ENCODE measurements around the gene ERP44.

ERP44 gene

DNA sequence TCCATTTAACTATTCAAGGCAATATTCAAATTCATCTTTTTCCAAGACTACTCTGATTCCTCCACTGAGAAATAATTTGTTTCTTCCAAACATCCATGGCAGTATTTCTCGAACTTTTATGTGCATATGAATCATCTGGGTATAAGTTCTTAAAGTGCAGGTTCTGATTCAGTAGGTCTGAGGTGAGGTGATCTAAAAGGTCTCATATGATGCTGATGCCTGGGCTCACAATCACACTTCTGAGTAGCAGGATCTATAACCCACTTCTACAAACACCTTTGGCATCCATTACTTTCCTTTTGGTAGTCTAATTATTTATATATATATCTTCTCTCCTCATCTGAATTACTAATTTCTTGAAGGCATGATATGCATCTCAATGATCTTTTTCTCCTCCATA is 7.2 kb downstream of the ERP44 start:
- Histone ChIP-seq H3K4me2 (ENCODE audit: low read depth, low read length, poor library complexity, severe bottlenecking) (peak overlapping the region; percentile 91), H3K9me2 (replicated peaks; ENCODE audit: insufficient read depth, low read length) (no peaks in the 10 kb centered on the region), H3K36me3 (ENCODE audit: low read length) (no peaks in the 10 kb centered on the region), H3K4me3 (ENCODE audit: insufficient read depth, low read length, poor library complexity, severe bottlenecking) (no peak overlapping the region), H2AFZ (ENCODE audit: low read depth, low read length, severe bottlenecking) (no peak overlapping the region), H3K9me3 (ENCODE audit: insufficient read depth, low read length) (no peaks in the 10 kb centered on the region), H4K20me1 (ENCODE audit: low read depth, low read length) (0 out of 2 replicates have a peak, but pooled peaks cover 2% of the 10 kb centered on the region), H3F3A (ENCODE audit: insufficient read depth) (peaks cover 50% of the 10 kb centered on the region), H3K27me3 (ENCODE audit: low read length) (no peaks in the 10 kb centered on the region), H3K9ac (ENCODE audit: low read length) (0 out of 2 replicates have a peak overlapping the region, but pooled peaks have one; percentile 32), H3K79me2 (ENCODE audit: insufficient read depth, low read length) (peaks cover 100% of the 10 kb centered on the region), H3K27ac (ENCODE audit: low read depth, low read length) (peak overlapping the region; percentile 79; the same call in 1 of the 2 replicates)
- TF ChIP-seq EZH2phosphoT487 (conservative IDR thresholded peaks at IDR 0.05; ENCODE audit: low read length): no peak
- no peak for TF ChIP-seq CTCF (IDR thresholded peaks at IDR 0.05; ENCODE audit: insufficient read depth, low read length, poor library complexity, severe bottlenecking)

DNA sequence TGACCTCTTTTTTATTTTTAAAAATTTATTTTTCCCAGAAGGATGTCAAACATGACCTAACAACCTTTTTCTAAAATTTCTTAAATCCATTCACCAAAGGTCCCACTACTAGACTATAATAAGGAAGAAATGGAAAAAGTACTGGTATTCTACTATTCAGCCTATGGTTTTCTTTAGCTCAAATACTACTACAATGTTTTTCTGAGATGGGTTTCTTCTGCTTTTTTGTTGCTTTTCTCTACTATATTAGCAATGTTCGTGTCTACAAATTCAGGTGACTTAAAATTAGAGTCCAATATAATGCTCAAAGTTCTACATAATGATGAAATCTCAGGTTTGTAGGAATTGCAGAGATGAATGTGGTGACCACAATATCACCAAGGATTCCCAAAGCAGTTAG is 7.9 kb downstream of the ERP44 start:
- TF ChIP-seq CTCF (IDR thresholded peaks at IDR 0.05; ENCODE audit: insufficient read depth, low read length, poor library complexity, severe bottlenecking): no peak
- no peak for TF ChIP-seq EZH2phosphoT487 (conservative IDR thresholded peaks at IDR 0.05; ENCODE audit: low read length)
- H4K20me1 ChIP-seq (ENCODE audit: low read depth, low read length): no peaks in the 10 kb centered on the region
- no peaks in the 10 kb centered on the region for H3K27me3 ChIP-seq (ENCODE audit: low read length)
- H3K27ac ChIP-seq (ENCODE audit: low read depth, low read length): peak overlapping the region; percentile 79
- H3K9me3 ChIP-seq (ENCODE audit: insufficient read depth, low read length): no peaks in the 10 kb centered on the region
- no peaks in the 10 kb centered on the region for H3K36me3 ChIP-seq (ENCODE audit: low read length)
- no peak overlapping the region for H3K4me3 ChIP-seq (ENCODE audit: insufficient read depth, low read length, poor library complexity, severe bottlenecking)
- peaks cover 100% of the 10 kb centered on the region for H3K79me2 ChIP-seq (ENCODE audit: insufficient read depth, low read length)
- H3K9me2 ChIP-seq (replicated peaks; ENCODE audit: insufficient read depth, low read length): no peaks in the 10 kb centered on the region
- peak overlapping the region; percentile 91 for H3K4me2 ChIP-seq (ENCODE audit: low read depth, low read length, poor library complexity, severe bottlenecking)
- H3F3A ChIP-seq (ENCODE audit: insufficient read depth): peaks cover 55% of the 10 kb centered on the region
- no peak overlapping the region for H2AFZ ChIP-seq (ENCODE audit: low read depth, low read length, severe bottlenecking)
- H3K9ac ChIP-seq (ENCODE audit: low read length): peak overlapping the region; percentile 32; the same call in 1 of the 2 replicates

DNA sequence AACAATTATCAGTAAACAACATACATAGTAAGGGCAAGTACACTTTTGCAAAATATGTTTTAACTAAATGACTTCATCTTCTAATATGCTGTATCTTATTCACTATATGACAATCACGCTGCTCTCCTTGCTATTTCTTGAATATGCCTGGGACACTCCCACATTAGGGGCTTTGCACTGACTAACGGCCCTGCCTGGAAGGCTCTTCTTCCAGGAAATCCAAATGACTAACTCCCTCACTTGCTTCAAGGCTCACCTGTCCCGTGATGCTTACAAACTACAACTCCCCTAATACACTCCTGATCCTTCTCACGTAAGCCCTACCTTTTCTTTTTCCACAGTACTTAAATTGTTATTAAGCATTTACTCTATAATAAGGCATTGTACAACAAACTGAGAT is 10.6 kb downstream of the ERP44 start:
- Histone ChIP-seq H3K27ac (ENCODE audit: low read depth, low read length) (peak overlapping the region; percentile 98), H3K79me2 (ENCODE audit: insufficient read depth, low read length) (peaks cover 92% of the 10 kb centered on the region), H2AFZ (ENCODE audit: low read depth, low read length, severe bottlenecking) (no peak overlapping the region), H3K9me3 (ENCODE audit: insufficient read depth, low read length) (no peaks in the 10 kb centered on the region), H3K9ac (ENCODE audit: low read length) (peak overlapping the region; percentile 53), H4K20me1 (ENCODE audit: low read depth, low read length) (no peaks in the 10 kb centered on the region), H3F3A (ENCODE audit: insufficient read depth) (peaks cover 63% of the 10 kb centered on the region), H3K4me3 (ENCODE audit: insufficient read depth, low read length, poor library complexity, severe bottlenecking) (peak overlapping the region; percentile 39), H3K36me3 (ENCODE audit: low read length) (no peaks in the 10 kb centered on the region), H3K27me3 (ENCODE audit: low read length) (no peaks in the 10 kb centered on the region), H3K9me2 (replicated peaks; ENCODE audit: insufficient read depth, low read length) (no peaks in the 10 kb centered on the region), H3K4me2 (ENCODE audit: low read depth, low read length, poor library complexity, severe bottlenecking) (peak overlapping the region; percentile 88)
- TF ChIP-seq CTCF (IDR thresholded peaks at IDR 0.05; ENCODE audit: insufficient read depth, low read length, poor library complexity, severe bottlenecking) (no peak), EZH2phosphoT487 (conservative IDR thresholded peaks at IDR 0.05; ENCODE audit: low read length) (no peak)
